DMS153 treated with DMSO at 0.1 percent for 48 hours (cell line): ENCODE results near the gene ENTREP3.
"Not testable (repeated sequence)": the region's sequence is repeated elsewhere in the genome, so short reads cannot be mapped to it uniquely, and the experiment has no call there.

Experiments
- DNase-seq: peaks from one replicate; lab custom pipeline; 2025; ENCODE audit not compliant: unreplicated experiment; lab: John Stamatoyannopoulos, UW

ENTREP3 gene

DNA sequence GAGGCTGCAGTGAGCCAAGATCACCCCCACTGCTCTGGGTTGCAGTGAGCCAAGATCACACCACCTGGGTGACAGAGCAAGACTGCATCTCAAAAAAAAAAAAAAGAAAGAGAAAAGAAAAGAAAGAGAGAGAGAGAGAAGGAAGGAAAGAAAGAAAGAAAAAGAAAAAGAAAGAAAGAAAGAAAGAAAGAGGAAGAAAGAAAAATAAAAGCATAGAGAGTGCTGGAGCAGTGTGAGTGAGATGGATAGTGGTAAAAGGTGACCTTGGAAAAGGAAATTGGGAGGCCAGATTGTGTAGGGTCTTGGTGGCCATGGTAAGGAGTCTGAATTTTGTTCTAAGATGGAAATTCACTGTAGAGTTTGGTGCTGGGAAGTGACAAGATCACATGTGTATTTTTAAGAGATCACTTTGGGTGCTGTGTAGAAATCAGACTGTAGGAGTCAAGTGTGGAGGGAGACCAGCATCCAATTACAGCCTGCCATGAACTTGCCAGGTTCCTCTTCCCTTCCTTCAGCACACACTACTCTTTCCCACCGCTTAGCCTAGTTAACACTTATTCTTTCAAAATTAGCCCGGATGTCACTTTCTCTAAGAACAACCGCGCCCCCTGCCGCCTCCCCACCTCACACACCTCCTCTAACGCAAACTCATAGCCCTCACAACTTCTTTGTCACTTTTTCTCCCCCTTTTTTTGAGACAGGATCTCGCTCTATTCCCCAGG, 28.9 kb downstream of the ENTREP3 start:
- DNase-seq: peak; percentile 70

DNA sequence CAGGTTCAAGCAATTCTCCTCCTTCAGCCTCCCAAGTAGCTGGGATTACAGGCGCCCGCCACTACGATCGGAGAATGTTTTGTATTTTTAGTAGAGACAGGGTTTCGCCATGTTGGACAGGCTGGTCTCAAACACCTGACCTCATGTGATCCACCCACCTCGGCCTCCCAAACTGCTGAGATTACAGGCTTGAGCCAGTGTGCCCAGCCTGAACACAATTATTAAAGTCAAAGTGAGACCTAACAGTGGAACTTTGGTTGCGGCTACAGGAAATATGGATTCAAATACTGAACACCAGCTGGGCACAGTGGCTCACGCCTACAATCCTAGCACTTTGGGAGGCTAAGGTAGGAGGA, 29.9 kb downstream of the ENTREP3 start:
- DNase-seq: not testable (repeated sequence)

DNA sequence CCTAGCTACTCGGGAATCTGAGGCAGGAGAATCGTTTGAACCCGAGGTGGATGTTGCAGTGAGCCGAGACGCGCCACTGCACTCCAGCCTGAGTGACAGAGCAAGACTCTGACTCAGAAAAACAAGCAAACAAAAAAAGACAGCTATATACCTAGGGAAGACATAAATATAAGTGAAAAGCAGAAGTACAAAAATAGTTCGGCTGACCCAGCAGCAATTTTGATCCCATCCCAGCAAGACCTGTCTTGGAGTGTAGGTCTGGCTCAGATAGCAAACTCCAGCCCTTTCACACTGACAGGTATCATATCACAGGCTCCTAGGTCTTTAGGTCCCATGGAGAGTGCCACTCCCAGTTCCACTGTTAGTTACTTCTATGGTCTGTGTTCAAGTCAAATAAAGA, 32.2 kb downstream of the ENTREP3 start:
- DNase-seq: no peak

DNA sequence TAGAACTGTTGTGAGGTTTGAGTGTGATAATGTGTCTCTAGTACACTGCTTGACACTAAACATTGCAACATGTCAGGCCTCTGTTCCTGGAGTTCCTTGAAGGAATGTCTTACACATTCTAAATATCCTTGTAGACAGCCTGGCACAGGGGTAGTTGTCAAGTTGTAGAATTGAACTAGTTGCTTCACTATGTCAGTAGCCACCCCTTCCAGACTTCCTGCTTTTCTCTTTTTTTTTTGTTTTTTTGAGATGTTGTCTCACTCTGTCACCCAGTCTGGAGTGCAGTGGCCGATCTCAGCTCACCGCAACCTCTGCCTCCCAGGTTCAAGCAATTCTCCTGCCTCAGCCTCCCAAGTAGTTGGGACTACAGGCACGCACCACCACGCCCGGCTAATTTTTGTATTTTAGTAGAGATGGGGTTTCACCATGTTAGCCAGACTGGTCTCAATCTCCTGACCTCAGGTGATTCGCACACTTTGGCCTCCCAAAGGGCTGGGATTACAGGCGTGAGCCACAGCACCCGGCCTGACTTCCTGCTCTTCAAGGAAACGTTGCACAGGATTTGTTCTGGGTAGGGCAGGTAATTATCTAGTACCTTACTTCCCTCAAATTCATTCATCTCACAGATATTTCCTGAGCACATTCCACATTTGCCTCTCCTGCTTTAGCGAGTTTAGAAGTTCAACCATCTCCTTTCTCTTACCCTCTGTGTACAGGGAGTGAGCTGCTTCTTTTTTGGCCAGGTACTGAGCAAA, 34.9 kb downstream of the ENTREP3 start:
- not testable (repeated sequence) for DNase-seq

DNA sequence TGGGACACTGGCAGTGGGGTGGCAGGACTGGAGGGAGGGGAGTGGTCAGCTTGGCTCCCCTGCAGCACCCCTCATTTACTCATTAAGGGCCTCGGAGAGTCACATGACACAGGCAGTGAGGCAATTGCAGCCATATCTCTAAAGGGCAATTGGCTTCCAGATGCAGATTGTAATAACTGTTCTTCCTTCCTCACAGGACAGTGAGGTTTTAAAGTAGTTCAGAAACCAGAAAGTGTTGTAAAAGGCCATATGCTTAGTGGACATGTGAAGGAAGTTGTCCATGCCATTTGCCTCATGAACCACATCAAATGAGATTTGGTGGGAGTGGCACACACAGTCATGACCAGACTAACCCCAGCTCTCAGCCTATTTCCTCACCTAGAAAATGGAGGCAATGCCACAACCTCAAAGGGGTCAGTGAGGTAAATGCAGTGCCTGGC, 35.7 kb downstream of the ENTREP3 start:
- no peak for DNase-seq

DNA sequence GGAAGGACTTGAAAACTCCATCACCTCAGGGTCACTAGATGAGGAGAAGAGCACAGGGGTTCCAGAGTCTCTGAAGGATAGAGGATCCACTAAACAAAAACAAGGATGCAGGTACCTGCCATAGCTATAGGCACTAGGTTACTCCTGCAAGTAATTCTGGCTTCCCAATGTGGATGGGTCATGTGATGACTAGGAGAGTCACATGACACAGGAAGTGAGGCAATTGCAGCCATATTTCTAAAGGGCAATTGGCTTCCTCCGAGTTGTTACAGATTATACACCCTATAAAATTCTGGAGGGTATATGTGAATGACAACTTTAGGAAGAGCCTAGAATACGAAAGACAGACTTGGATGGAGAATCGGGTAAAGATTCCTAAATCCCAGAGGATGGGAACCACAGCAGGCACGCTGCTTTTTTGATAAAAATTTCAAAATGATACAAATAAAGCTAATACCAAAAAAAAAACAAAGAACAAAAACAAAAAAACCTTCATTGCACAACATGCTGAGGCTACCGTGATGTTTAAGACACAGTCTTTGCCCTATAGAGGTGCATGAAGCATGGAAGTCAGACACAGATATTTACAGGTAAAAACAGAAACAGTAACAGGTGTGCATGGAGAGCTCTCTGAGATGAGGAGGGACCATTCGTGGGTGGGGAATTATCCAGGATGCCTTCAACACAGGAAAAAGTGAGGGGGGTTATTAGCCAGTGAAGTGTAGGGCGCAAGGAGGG, 36.3 kb downstream of the ENTREP3 start:
- DNase-seq: peak; percentile 84

DNA sequence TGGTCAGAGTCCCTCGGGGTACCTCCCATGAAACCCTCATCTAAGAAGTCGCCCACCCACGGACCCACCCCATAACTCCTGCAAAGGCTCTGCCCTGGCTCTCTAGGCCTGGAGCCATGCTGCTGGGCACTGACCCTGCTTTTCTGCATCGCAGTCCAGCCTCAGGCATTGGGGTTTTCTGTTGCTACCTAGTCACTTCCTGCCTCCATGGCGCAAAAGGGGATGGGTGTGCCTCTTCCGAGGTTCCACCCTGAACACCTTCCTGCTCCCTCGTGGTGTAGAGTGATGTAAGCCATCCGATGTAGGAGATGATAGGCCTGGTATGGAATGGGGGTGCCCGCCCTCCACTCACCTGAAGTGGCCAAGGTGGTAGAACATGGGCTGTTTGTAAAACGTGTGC, 40.6 kb downstream of the ENTREP3 start:
- not testable (repeated sequence) for DNase-seq

DNA sequence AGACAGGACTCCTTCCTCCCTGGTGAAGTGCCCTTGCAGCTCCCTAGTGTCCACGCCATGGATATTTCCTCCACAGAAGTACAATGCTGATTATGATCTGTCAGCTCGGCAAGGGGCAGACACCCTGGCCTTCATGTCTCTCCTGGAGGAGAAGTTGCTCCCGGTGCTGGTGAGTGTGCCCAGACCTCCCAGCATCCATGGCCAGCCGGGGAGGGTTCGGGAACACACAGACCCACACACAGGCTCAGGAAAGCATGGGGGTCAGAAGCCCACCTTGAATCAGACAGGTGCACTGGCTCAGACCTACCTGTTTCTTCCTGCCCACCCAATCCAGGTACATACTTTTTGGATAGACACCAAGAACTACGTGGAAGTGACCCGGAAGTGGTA, 43.2 kb downstream of the ENTREP3 start:
- not testable (repeated sequence) for DNase-seq

DNA sequence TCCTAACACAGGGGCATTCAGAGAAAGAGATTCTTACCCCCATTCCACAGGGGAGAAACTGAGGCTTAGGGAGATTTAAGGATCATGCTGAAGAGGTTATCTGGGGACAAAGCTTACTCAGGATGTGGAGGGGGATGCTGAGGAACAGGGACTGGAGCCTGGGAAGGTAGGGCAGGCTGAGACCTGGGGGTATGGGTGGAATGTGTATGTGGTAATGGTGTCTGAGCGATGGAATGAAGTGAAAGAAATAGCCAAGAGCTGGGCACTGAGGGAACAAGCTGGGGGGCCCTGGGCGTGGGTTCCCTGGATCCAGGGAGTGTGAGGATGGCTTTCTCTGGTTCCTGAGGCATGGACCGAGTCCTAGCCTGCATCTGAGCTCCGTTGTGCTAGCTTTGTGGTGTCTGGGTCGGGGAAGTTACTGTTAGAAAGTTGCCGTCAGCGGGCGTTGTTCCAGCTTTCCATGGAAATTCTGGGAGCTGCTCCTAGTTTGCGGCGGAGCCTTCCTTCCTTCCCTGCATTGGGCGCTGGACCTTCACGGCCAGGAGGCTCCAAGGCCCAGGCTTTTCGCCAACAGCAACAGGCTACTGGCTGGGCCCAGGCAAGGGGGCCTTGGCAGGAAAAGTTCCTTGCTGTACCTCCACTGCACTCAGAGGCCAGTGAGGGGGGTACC, 43.8 kb downstream of the ENTREP3 start:
- not testable (repeated sequence) for DNase-seq

DNA sequence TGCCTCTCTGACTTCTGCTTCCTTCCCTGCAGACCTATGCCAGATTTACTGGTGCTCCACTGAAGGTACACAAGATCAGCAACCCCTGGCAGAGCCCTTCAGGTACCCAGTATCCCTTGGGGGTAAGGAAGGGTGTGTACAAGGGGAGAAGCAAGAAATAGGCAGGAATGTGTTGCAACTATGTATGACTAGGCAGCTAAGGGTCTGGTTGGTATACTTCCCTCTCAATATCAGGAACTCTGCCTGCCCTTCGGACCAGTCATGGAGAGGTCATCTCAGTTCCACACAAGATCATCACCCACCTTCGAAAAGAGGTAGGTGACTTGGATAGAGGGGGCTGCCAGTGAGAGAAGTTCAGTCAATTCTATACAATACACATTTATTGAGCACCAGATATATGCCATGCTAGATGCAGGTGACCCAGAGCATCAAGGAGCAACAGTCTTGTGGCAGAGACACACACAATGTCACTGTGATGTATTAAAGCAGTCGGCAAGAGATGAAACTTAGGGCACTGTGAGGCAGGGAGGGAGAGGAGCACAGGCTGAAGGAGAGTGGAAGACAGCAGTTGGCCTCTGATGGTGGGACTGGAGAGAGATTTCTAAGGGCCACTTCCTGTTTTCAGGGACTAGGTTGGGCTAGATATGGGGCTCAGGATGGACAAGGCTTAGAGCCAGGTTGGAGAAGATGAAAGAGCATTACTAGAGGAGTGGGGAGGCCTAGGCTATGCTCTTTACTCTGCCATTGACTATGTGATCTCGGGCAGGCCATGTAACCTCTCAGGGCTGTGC, 44.8 kb downstream of the ENTREP3 start:
- no peak for DNase-seq

DNA sequence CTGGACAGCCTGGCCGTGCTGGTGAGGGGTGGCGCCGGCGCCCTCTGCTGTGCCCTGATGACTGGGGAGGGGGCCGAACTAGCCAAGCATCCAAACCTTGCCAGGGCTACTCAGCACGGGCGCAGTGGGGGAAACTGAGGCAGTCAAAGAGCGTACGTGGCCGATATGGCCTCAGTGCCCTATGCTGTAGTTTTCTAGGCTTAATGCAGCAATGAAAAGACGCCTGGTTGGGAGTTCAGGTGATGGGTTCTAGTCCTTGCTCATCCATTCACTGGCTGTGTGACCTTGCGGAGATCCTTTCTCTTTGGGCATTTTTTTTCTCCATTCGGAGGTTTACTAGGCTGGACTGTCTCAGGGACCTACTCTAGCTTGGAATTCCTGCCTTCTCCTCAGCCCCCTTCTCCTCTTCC, 46.0 kb downstream of the ENTREP3 start:
- DNase-seq: no peak

DNA sequence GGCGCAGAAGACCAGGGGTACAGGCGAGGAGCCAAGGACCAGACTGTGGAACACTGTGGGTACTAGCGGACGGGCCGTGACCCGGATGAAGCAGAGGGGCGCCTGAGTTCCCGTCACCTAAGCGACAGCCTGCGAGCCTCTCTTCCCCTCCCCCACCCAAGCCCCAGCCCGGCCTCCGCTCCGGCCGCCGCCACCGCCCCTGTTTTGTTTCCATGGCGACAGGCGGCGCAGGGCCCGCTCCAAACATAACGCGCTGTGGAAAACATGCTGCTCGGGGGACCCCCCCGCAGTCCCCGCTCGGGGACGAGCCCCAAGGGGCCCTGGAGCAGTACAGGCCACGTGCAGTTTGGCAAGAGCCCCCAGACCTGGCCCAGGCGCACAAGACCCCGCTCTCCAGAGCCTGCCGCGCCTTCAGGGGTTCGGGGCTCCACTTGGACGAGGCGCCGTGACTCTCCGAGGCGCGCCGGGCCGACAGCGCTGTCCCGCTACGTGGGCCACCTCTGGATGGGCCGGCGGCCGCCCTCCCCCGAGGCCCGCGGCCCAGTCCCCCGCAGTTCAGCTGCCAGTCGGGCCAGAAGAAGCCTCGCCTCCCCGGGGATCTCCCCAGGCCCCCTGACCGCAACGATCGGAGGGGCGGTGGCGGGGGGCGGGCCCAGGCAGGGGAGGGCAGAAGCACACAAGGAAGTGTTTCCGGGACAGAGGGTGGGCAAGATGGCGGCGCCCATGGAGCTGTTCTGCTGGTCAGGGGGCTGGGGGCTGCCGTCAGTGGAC, 46.6 kb downstream of the ENTREP3 start, which contains the start of gene MTX1:
Gene MTX1 (plus strand): TSS at position 155 of the 771 bp plus-strand sequence. CDS start 110 bp downstream, at position 265.
- DNase-seq: peak; percentile 90

DNA sequence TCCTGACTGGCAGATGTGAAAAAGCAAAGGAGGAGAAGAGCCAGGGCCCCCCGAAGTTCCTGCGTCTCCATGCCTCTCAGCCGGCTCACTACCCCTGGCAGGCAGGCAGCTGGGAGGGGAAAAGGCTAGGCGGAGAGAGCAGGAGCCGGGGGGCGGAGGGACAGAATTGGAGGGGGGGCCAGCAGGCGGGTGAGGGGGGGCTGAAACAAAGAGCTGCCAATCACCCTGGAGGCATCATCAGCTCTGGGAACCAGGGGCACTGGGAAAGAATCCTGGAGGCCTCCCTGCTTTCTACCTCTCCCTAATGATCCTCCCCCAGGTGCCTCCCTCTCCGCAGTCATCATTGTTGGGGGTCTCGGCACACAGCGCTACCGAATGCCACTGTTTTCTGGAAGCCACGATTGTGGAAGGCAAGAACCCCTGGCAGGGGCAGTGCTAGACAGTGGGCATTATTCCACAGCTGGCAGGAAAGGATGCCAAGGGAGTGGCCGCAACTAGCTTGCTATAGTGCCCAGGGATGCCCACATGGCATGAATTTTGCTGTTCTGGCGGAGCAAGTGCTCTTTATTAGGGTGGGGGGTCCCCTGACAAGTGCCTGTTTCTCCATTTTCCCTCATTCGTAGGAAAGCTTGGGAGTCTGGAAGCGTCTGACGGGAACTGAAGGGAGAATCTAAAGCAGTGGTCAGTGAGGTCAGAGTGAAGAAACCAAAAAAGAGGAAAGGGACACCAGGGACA, 47.3 kb downstream of the ENTREP3 start, which contains the start of gene THBS3:
Gene THBS3 (minus strand): TSS at position 92 of the 735 bp plus-strand sequence. CDS start 21 bp downstream, at position 71.
- no peak for DNase-seq

DNA sequence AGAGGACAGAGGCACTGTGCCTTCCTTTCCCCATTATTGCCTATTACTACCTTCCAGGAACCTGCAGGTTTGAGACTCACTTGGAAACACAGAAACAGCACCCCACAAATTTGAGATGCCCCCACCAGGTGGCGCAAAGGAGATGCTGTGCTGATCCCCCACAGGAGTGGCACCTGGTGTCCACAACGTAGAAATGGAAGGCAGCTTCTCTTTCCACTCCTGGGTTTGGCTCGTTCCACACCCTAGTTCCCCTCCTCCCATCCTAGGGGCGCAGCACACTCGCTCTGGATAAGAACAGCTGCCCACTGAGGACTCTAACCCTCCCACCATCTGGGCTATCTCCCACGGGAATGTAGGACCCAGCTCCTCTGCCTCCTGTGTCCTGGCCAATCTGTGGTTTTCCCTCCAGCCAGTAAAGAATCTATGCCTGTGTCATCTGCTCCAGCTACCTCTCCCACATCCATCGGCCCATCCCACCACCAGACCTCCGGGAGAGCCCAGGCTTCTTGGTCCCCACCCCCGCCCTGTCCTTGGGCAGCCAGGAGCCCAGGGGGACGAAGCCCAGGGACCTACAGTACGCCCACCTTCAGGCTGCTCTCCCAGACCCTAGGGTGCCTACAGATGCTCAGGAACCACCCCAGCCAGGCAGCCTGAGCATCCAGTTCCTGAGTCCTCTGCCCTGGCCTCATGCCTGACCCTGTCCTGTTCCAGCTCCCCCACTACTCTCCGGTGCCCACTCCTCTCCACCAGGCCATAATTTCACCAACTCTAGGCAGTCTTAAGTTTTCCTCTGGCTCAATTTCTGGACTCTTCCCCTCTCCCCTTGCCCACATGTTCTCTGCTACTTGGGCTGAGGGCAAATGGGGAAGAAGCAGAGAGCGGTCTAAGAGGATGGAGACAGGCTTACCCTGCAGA, 48.1 kb downstream of the ENTREP3 start:
- DNase-seq: peak; percentile 85

DNA sequence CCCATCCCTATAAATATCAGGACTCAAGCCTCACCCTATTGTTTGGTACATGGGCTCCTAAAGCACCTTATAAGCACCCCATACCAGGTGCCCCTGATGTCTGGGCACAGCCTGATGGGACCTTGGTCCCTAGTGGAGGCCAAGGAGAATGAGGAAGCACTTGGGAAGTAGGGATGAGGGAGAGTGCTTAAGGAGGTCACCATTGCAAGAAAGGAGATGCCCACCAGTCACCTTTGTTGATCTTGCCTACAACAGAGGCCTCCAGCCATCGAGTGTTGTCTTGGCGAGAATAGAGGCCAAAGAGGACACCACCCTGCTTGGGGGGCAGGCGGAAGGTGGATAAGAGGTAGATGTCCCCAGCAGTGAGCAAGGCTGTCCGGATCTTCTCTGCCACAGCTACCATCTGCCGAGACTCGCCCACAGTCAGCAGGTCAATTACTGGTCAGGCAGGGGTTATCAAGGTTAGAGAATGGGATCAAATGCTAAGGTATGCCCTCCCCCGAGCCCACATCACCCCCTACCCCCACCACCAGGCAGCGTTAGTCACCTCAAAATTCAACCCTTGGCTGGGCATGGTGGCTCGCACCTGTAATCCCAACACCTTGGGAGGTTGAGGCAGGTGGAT, 49.2 kb downstream of the ENTREP3 start:
- DNase-seq: no peak

DNA sequence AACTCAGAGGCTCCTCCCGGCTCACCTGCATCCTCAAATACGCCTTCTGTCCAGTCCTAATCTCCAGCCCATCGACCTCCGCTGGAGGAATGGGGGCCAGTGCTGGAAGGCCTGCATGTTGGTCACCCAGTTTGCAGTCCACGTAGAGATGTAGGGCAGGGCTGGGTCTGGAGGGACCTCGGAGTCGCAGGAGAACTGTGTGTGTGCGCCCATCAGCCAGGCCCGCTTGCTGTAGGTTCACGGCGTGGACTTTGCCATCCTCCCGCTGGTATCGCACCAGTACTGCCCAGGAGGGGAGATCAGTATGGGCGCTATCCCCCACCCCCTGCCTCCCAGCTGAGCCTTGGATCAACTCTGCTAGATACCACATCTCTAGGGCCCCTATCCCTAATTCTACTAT, 50.2 kb downstream of the ENTREP3 start:
- no peak for DNase-seq
